ENCODE results near the gene ITGA11. TPM values are rescaled to one million over a fixed set of nuclear protein-coding genes. Genes with fewer than 3 reads are reported as not detected.
A peak's percentile ranks its signal among the peaks of the same experiment; 100 is the strongest.

ITGA11 gene
- total RNA-seq, 1 donor from 2014 or later, result 7.1 TPM

DNA sequence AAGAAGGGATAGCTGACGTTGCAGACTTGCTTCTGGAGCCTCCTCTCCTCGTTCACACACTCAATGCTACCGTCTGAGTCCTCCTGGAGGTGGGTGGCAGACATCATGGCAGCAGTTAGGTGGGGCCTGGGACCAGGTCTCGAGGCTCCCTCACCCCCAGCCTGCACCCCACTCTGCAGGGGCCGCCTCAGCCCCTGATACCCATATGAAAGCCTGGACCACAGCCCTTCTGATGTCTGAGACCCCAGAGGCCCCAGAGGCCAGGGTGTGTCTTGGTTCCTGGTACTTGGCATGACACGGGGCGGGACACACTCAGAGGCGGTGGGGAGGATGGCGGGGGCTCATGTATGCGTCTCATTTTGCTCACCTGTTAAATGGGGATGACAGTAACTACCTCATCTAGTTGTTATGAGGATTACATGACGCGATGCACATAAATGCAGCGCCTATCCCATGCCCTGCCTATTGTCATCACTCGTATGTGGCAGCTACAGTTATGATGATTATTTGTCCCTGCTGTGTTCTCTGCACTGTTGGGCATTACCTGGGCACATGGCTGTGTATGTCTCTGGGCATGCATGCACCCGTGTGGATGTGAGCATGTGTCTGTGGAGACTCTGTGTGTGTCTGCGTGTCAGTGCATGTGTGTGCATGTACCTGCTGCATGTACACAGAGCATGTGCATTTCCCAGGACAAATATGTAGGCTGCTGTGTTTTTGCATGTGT, 114.5 kb downstream of the ITGA11 start:
- intact Hi-C loops (cut with DNase I), result no loop called here
- DNase-seq, result peak; percentile 56
- H3K4me1 ChIP-seq, result no peaks in the 10 kb centered on the region
- H3K27me3 ChIP-seq, result no peaks in the 10 kb centered on the region
- ATAC-seq, result no peak
- H3K36me3 ChIP-seq, result no peaks in the 10 kb centered on the region
- H3K4me3 ChIP-seq, result no peak overlapping the region
- TF ChIP-seq, protein P1, sequence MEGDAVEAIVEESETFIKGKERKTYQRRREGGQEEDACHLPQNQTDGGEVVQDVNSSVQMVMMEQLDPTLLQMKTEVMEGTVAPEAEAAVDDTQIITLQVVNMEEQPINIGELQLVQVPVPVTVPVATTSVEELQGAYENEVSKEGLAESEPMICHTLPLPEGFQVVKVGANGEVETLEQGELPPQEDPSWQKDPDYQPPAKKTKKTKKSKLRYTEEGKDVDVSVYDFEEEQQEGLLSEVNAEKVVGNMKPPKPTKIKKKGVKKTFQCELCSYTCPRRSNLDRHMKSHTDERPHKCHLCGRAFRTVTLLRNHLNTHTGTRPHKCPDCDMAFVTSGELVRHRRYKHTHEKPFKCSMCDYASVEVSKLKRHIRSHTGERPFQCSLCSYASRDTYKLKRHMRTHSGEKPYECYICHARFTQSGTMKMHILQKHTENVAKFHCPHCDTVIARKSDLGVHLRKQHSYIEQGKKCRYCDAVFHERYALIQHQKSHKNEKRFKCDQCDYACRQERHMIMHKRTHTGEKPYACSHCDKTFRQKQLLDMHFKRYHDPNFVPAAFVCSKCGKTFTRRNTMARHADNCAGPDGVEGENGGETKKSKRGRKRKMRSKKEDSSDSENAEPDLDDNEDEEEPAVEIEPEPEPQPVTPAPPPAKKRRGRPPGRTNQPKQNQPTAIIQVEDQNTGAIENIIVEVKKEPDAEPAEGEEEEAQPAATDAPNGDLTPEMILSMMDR (IDR thresholded peaks at IDR 0.05), result no peak
- no peak overlapping the region for H3K27ac ChIP-seq
- no peaks in the 10 kb centered on the region for H3K9me3 ChIP-seq

- no peaks in the 10 kb centered on the region for H3K9me3 ChIP-seq
- TF ChIP-seq, protein P1 (IDR thresholded peaks at IDR 0.05), result no peak
- no peak overlapping the region for H3K27ac ChIP-seq
- no peak overlapping the region for H3K4me3 ChIP-seq
- no peaks in the 10 kb centered on the region for H3K27me3 ChIP-seq
- intact Hi-C loops (cut with DNase I), result no loop called here
- ATAC-seq, result no peak
- H3K36me3 ChIP-seq, result no peaks in the 10 kb centered on the region
- H3K4me1 ChIP-seq, result no peaks in the 10 kb centered on the region
- peak; percentile 61 for DNase-seq
Measured at GRCh38 chr15:68316061-68316804, 115.7 kb downstream of the ITGA11 start.

GRCh38 chr15:68315495-68316031, 116.4 kb downstream of the ITGA11 start:
- peak; percentile 40 for DNase-seq
- Histone ChIP-seq H3K27me3 (no peaks in the 10 kb centered on the region), H3K9me3 (no peaks in the 10 kb centered on the region), H3K4me1 (no peaks in the 10 kb centered on the region), H3K27ac (no peak overlapping the region), H3K36me3 (no peaks in the 10 kb centered on the region), H3K4me3 (no peak overlapping the region)
- intact Hi-C loops (cut with DNase I), result no loop called here
- no peak for ATAC-seq
- TF ChIP-seq, protein P1 (IDR thresholded peaks at IDR 0.05), result no peak

DNA sequence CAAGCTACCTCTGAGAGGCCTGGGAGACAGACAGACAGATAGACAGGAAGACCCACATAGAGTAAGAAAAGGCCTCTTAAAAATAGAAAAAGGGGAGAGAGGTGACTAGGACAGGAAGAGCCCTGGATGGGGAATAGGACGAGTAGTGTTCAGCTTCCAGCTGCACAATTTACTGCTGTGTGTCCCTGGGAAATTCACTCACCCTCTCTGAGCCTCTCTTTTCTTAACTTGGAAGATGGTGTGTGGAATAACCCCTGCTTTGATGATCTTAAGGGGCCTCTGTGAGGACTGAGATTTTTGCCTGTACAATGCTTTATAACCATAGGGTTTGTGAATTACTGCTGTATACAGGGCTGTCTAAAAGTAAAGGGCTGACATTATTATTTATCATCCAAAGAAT, 116.9 kb downstream of the ITGA11 start:
- Histone ChIP-seq H3K4me3 (no peak overlapping the region), H3K36me3 (no peaks in the 10 kb centered on the region), H3K9me3 (no peaks in the 10 kb centered on the region), H3K27me3 (no peaks in the 10 kb centered on the region), H3K4me1 (no peaks in the 10 kb centered on the region), H3K27ac (no peak overlapping the region)
- intact Hi-C loops (cut with DNase I), result no loop called here
- TF ChIP-seq, protein P1 (IDR thresholded peaks at IDR 0.05), result no peak
- DNase-seq (no peak), ATAC-seq (no peak)

DNA sequence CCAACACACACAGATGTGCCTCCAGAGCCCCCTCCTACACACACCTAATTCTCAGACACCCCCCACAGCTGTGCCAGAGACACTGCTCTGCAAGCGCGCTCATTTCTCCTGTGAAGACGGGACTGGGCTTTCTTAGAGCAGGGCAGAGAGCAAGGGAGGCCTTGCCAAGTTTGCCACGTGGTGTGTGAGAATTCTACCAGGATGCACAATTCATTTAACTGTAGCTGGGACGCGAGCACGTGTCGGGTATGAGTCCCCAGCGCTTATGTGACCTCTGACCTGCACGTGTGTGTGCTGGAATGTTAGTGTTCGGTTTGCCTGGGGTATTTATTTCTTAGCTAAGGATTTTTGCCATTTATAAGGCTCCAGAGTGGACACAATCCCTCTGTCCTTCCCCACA, 117.4 kb downstream of the ITGA11 start:
- H3K4me1 ChIP-seq, result no peaks in the 10 kb centered on the region
- ATAC-seq (no peak), DNase-seq (peak; percentile 53)
- no peaks in the 10 kb centered on the region for H3K9me3 ChIP-seq
- TF ChIP-seq, protein P1 (IDR thresholded peaks at IDR 0.05), result no peak
- H3K27ac ChIP-seq, result no peak overlapping the region
- intact Hi-C loops (cut with DNase I), result no loop called here
- no peaks in the 10 kb centered on the region for H3K27me3 ChIP-seq
- no peak overlapping the region for H3K4me3 ChIP-seq
- no peaks in the 10 kb centered on the region for H3K36me3 ChIP-seq
